Bone marrow (tissue), 2 donors: ENCODE results near the gene SRPK1.

Source experiments
- DNase-seq, 2 donors: peaks; one replicate each; lab custom pipeline; 2025; lab: John Stamatoyannopoulos, UW

The SRPK1 gene

GRCh38 chr6:35898003-35898402 lies 22.9 kb downstream of the SRPK1 start:
- no peak for DNase-seq

- DNase-seq: no peak
Measured at GRCh38 chr6:35897486-35897885, 23.4 kb downstream of the SRPK1 start.

GRCh38 chr6:35897036-35897435 lies 23.9 kb downstream of the SRPK1 start:
- DNase-seq: no peak

DNA sequence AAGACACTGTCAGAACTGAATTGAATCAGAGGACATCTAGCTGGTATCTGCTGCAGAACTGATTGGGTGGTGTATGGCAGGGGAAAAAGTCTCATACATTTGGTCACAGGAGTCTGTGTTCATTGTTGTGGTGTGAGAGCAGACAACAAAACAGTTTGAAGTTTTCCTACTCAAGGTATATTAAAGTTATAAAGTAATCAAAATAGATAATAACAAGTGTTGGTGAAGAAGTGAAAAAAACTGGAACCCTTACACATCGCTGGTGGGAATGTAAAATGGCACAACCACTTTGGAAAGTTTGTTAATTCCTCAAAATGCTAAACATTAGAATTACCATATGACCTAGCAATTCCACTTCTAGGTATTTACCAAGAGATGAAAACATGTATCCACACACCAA lies 24.7 kb downstream of the SRPK1 start:
- no peak for DNase-seq

- DNase-seq: no peak
Measured at GRCh38 chr6:35895560-35895959, 25.3 kb downstream of the SRPK1 start.

DNA sequence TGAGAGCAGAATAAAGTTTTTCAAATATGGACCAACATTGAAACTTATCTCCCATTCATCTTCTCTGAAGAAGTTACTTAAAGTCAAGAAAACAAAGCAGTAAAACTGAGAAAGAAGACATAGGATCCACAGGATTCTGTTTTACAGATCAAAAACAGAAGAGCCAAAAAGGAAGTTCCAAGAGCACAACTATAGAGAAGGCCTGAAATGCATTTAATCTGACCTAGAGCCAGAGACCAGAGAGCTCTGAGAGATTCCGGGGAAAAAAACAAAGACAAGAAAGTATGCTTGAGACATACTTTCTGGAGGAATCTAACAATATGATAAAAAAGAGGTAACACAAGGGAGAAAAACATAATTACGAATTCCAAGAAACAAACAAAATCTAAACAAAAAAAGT lies 26.1 kb downstream of the SRPK1 start:
- no peak for DNase-seq

DNA sequence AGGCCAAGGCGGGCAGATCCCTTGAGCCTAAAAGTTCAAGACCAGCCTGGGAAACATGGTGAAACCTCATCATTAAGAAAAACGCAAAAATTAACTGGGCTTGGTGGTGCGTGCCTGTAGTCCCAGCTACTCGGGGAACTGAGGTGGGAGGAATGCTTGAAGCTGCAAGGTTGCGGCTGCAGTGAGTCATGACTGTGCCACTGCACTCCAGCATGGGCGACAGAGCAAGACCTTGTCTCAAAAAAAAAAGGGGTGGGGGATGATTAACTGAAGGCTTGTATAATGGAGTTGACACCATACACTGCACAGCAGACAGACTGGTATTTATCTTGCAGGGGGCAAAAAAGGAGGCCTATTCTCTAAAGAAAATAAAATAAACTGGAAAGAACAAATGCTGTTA lies 27.7 kb downstream of the SRPK1 start:
- no peak for DNase-seq

GRCh38 chr6:35892482-35892881 lies 28.4 kb downstream of the SRPK1 start:
- no peak for DNase-seq

DNA sequence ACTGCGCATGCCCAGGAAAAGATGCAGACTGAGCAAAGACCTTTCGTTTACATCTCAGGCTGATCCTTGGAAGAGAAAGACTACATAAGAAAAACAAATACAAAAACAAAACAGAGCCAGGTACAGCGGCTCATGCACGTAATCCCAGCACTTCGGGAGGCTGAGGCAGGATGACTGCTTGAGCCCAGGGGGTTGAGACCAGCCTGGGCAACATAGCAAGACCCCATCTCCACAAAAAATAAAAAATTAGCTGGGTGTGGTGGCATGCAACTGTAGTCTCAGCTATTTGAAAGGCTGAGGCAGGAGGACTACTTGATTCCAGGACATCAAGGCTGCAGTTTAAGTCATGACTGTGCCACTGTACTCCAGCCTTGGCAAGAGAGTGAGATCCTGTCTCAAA lies 41.7 kb downstream of the SRPK1 start:
- DNase-seq: no peak

DNA sequence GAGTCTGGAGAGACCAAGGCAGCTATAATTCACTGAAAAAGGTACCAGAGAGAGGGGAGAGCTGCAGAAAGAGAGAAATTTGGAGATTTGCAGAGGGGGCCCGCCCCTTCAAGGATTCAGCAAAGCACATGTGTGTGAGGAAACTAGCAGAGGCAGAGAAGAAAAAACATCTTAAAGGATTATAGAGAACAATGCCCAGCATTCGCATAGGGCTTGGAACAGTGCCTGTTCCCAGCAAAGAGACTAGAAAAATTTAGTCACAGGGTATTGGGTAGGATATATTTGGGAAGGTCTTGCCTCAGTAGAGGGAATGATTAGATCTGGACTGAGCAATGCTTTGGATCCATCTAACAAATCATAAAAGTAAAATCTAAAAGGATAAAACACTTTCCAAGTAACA lies 44.0 kb downstream of the SRPK1 start:
- DNase-seq: no peak

GRCh38 chr6:35874730-35875129 lies 46.2 kb downstream of the SRPK1 start:
- DNase-seq: no peak

DNA sequence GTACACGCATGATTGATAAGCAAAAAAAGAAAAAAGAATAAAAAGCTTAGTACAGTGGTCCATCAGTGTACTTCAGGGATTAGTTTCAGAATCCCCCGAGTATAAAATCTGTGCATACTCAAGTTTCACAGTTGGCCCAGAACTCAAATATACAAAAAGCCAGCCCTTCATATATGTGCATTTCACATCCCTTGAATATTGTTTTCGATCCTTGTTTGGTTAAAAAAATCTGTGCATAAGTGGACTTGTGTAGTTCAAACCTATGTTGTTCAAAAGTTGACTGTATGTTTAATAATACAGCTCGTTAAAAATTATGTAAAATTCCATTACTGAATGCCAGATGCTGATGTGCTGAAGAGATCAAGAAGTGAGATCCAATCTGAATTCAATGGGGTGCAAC lies 61.5 kb downstream of the SRPK1 start:
- no peak for DNase-seq

DNA sequence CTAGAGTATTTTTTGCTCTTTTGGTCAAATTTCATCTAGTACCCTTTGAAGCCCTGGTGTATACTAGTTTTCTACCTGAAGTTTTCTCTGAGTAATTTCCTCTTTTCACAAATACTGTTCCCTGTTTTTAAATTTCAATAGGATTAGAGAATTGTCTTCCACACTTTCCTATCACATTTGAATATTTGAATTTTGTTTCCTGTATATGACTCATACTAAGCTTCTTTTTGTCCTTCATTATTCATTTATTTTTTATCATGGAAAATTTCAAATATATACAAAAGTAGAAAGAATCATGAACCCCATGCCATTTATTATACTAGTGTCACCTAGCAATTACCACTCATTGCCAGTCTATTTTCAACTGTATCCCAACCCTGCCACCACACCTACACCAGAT lies 63.0 kb downstream of the SRPK1 start:
- no peak for DNase-seq

DNA sequence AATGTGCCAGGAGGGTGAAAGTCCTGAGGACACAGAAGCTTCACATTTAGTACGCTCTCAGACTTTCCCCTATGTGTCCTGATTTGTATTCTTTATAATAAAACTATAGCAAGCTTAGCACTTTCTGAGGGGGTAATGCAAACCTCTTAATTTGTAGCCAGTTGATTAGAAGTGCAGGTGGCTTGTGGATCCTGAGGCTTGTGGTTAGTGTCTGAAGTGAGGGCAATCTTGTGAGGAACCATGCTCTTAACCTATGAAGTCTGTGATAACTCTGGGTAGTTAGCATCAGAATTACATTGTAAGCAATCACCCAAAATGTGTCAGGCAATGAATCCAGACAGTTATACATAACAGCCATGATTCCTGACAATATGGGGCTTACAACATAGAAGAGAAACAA lies 64.6 kb downstream of the SRPK1 start:
- no peak for DNase-seq

- no peak for DNase-seq
Measured at GRCh38 chr6:35852994-35853393, 67.9 kb downstream of the SRPK1 start.

DNA sequence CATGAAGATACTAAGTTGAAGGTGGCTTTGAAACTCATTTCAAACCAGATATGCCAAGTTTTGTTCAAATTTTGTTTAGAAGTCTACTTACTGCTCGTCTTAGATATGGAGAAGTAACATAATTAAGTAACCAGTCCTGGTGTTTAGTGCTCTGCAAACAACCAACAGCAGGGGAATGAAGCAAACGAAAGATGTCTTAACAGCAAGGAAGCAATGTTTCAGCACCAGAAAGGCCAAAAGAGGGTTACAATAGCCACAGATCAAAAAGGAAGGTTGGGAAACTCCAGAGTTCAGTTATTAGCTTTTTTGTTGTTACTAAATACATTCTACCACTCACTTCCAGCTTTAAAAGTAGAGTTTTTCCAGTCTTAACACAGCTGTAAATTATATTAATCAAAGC lies 70.7 kb downstream of the SRPK1 start:
- no peak for DNase-seq

GRCh38 chr6:35844290-35844689 lies 76.6 kb downstream of the SRPK1 start:
- DNase-seq: no peak

GRCh38 chr6:35842381-35842780 lies 78.5 kb downstream of the SRPK1 start:
- DNase-seq: no peak

DNA sequence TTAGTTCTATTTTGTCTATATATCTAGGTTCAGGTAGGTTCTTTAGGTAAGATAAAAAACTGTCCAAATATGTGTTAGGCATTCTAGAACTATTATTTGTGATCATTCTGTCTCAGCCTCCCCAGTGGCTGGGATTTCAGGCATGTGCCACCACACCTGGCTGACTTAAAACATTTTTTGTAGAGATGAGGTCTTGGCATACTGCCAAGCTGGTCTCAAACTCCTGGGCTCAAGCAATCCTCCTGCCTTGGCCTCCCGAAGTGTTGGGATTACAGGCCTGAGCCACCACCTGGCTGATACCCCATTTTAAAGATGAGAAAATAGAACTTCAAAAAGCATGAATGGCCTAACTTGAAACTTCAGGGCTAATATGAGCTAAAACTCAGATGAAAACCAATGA lies 81.9 kb downstream of the SRPK1 start:
- no peak for DNase-seq

DNA sequence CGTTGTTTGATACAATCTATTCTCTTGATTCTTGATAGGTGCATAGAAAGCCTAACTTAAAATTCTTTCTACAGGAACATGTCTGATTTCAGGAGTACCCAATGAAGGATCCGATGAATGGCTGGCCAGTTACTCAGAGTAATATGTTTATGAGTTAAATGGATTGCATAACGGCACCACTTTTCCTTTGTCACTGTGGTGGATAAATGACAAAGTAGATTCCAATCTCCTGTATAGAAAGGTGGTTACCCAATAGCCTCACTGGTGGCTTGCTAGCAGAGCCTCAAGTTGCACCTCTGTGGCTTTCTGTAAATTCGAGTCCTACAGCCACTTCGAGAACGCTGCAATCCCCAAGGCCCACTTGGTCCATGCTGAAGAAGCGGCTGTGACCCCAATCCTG lies 87.4 kb downstream of the SRPK1 start:
- DNase-seq: no peak

DNA sequence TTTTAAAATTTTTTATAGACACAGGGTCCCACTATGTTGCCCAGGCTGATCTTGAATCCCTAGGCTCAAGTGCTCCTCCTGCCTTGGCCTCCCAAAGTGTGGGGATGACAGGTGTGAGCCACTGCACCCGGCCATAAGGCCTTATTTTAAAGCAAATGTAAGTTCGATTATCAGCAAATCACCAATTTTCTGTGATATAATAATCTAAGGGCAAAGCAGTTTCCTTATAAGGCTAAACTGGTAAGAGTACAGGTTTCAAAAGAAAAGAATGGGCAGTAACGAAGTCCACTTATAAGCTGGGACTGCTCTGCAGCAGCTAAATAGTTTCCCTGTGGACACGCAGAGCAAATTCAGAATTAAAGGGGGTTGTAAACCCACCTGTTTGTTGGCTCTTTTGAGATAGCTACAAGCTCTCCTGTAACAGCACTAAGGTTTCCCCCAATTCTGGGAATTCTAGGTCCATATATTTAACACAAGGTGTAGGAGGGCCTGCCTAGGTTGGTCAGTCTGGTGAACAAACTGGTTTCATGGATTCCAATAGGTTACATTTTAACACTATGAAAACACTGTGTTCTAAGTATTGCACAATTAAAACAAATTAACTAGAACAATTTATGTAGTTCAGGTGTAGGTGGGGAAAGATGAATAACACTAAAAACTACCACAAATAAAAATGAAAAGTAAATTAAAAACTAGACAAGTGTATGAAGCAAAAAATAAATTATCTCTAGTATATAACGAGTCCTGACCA lies 89.5 kb downstream of the SRPK1 start:
- no peak for DNase-seq

GRCh38 chr6:35829306-35829705 lies 91.6 kb downstream of the SRPK1 start:
- no peak for DNase-seq

GRCh38 chr6:35824552-35825192 lies 96.2 kb downstream of the SRPK1 start:
- no peak for DNase-seq

- no peak for DNase-seq
Measured at GRCh38 chr6:35823601-35824000, 97.3 kb downstream of the SRPK1 start.
